NCI-H2107 treated with DMSO at 0.1 percent for 48 hours (cell line): ENCODE data around the gene OR4D2.

Experiments
- DNase-seq: peaks from one replicate; lab custom pipeline; 2025; ENCODE audit not compliant: unreplicated experiment; lab: John Stamatoyannopoulos, UW

Gene OR4D2

DNA sequence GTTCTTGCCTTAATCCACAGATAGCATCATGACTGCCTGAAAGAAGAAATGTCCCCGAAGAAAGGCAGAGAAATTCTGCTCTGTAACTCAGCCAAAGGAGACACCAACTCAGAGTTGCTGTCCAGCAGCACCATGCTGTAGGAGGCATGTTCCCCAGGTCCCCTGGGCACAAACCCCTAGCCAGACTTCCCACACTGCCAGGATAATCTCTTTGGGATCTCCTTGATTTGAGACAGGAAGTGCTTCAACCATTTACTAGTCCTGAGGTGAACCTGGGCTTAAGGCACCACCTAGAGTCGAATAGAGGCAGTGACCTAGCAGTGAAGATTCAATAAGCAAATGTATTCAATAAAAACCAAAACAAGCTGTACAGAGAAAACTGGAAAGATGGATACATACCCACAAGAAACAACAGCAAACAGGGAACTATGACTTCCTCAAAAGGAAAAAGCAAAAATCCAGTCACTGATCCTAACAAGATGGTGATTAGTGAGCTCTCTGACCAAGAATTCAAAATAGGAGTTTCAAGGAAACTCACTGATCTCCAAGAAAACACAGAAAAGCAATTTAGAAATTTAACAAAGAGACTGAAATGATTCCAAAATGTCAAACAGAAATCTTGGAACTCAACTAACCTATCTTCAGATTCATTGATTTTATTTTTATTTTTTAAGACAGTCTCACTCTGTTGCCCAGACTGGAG is 5.7 kb downstream of the OR4D2 start:
- peak; percentile 32 for DNase-seq

DNA sequence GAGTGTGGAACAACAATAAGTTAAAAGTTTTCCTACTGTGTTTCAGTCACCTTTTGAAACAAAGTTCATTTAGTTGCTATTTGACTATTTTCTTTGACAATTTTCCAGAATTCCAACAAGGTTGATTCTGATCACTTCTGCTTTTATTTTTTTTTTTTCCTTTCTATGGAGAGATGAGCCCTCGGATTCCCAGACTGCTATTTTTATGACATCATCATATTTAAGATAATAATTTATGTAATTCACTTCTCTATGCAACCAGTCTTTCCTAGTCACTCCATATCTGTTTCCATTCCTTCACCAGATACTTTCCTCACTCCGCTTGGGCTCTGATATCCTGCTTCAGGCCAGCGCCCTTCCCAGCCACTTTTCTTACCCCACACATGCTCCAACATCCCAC is 8.1 kb downstream of the OR4D2 start:
- DNase-seq: no peak

DNA sequence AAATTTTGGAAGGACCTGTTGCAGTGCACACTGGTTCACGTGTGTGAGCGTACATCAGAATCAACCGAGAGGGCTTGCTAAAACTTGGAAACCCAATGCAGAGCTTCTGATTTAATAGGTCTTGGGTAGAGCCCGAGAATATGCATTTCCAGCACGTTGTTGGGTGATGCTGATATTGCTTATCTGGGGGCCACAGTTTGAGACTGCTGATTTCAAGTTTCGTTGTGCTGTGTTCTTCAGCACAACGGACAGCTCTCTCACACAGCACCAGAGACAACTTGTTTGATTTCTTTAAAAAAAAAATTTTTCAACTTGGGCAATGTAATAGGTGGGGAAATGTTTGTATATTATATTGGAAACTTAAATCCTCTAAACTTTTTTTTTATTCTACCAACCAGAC is 9.4 kb downstream of the OR4D2 start:
- DNase-seq: no peak

GRCh38 chr17:58181796-58182195 is 15.0 kb downstream of the OR4D2 start:
- DNase-seq: no peak

DNA sequence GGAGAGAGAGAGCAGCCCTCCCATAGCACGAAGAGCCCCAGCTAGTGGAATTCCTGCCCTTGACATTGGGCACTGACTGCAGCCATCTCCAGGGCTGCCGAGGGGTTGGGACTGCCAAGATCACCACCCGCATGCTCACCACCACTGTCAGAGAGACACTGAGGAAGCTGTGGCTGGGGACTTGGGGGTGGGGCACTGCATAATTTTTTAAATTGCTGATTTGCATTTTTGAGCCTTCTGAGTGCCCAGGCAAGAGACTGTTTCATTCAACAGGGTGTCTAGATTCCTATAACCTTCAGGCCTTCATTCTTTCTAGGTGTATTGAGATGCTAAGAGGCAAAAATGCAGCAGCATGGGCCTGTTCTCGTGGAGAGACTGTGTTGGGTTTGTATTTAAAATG is 16.7 kb downstream of the OR4D2 start:
- no peak for DNase-seq

DNA sequence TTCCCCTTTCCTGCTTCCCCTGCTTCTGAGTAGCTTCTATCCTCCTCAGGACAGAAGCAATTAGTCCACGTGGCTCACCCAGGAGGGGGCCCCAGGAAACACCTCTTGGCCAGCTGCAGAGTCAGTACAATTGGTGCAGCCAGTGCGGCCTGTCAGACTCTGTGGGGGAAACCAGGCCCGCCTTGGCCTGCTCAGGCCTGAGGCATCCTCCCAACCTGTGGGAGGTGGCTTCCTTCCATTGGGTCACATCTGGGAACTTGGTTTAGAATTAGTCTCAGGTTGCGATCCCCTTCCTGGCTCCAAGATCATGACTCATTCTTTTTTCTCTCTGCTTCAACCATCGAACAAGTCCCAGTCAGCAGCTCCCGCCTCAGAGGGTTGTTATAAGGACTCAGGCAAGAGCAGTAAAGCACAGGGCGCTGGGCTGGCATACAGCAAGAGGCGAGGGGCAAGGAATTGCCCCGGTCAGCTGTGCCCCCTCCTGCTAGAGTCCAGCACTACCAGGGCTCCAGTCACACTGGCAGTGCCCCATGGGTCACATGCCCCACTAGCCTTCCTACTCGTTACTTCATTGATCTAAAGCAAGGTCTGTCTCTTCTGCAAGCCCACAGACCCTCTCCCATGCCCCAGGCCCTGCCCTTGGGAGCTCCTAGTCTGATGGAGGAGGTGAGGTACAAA is 17.7 kb downstream of the OR4D2 start:
- no peak for DNase-seq

GRCh38 chr17:58184986-58185761 is 18.4 kb downstream of the OR4D2 start:
- no peak for DNase-seq

GRCh38 chr17:58186591-58186990 is 19.8 kb downstream of the OR4D2 start:
- DNase-seq: no peak

DNA sequence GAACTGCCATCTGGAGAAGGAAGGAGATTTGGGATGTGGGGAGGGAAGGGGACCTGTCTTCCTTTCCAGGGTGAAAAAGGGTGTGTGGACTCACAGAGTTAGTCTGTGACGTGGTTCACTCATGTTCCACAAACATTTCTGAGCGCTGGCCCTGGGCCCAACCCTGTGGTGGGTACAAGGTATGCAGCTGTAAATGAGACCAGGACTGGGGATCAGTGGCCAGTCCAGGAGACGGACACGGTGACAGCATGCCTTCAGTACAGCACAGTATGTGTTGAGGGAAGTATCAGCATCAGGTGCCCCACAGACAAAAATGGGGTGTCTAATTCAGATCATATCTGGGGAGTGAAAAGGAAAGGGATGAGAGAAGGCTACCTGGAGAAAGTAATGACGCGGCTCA is 20.3 kb downstream of the OR4D2 start:
- no peak for DNase-seq

- DNase-seq: no peak
Measured at GRCh38 chr17:58187675-58188074, 20.9 kb downstream of the OR4D2 start.

GRCh38 chr17:58189436-58190146 is 22.8 kb downstream of the OR4D2 start:
- DNase-seq: peak; percentile 9

DNA sequence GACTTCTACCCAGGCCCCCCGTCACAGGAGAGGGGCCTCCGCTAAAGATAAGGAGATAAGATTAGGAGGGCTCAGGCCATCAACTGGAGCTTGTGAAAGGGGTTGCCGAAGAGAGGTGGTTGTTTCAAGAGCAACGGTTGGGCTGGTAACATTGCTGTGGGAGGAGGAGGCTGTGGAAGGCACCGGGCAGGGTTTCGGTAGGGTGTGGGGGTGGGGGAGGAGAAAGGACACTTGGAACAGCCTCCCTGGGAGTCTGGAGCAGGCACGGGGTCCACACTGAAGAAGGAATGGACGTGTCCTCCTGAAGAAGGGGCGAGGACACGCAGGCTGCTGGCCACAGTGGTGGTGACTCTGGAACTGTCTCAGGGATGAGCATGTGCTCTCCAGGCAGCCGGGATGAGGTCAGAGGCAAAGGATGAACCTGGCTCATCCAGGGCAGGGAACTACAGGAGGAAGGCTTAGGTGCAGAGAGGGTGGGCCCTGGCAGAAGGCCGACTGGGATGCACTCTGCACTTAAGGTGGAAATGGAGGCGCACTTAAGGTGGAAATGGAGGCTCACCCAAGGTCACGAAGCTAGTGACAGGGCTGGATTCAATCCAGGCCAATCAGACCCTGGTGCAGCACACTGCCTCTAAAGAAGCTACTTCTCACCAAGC is 24.6 kb downstream of the OR4D2 start:
- no peak for DNase-seq

- no peak for DNase-seq
Measured at GRCh38 chr17:58192612-58193011, 25.8 kb downstream of the OR4D2 start, which contains the start of gene EPX. EPX (plus strand) TSS chr17:58192726; CDS start chr17:58192847, 121 bp downstream.

DNA sequence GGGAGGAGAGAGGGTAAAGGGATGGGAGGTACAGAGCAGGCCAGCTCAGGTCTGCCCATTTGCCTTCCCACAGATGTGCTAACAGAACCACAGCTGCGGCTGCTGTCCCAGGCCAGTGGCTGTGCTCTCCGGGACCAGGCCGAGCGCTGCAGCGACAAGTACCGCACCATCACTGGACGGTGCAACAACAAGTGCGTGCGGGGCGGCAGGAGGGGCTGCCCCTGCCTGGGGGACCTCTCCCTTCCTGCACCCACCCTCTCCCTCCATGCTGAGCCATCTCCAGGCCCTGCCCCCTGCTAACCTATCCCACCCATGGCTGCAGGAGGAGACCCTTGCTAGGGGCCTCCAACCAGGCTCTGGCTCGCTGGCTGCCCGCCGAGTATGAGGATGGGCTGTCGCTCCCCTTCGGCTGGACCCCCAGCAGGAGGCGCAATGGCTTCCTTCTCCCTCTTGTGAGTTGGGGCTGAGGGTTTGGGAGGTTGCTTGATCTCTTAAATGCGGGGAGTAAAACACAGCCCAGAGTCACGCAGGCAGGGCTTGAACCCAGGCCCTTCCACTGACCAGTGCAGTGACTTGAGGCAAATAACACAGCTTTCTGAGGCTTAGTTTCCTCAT is 27.0 kb downstream of the OR4D2 start:
- DNase-seq: no peak

DNA sequence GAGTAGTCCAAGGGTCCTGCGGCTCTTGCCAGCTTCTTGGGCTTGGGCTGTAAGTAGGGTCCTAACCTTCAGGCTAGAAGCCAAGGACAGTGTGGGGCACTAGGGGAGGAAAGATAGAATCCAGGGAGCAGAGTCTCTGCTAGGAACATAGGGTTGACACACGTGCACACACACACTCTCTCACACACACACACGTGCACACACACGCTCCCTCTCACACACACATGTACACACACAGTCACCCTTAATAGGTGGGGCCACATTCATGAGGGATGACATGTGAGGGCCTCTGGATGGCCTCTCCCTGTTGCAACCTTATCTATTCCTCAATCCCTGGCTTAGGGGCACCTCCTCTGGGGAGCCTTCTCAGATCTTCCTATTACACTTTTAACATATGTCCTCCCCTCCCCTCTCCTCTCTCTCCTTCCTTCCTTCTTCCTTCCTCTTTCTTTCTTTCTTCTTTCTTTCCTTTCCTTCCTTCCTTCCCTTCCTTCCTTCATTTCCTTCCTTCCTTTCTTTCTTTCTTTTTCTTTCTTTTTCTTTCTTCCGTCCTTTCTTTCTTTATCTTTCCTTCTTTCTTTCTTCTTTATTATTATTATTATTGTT is 28.8 kb downstream of the OR4D2 start:
- DNase-seq: no peak

DNA sequence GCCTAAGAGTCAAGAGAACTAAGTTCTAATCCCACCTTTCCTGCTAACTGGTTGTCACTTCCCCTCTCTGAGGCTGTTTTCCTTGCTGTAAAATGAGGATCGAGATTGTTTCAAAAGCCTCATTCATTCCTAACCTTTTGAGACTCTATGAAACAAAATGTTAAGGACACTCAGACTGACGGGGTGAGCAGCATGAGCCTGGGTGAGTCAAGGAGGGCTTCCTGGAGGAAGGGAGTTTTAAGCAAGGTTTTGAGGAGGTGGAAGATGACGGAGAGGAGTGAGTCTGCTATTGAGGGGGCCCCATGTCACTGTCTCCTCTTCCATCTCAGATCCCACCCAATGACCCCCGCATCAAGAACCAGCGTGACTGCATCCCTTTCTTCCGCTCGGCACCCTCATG is 29.8 kb downstream of the OR4D2 start:
- no peak for DNase-seq

DNA sequence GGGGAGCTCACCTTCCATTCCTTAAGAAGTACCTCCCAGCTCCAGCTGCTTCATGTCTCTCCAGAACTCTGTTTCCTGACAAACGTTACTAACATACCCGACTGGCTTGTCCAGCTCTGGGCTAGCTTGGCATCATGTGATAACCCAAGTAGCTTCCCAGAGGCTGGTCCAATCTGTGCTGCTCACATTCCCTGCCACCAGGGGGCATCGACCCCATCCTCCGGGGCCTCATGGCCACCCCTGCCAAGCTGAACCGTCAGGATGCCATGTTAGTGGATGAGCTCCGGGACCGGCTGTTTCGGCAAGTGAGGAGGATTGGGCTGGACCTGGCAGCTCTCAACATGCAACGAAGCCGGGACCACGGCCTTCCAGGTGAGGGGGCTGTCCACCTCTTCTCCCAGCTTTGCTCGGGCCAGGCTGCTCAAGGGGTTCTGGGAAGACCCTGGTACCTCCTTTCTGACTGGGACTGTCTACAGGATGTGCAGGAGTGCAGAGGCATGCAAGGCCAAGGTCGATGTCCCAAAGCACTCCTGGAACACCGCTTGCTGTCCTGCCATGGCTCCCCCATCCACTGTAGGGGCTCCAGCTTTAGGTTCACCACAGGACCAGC is 33.3 kb downstream of the OR4D2 start:
- DNase-seq: peak; percentile 8

DNA sequence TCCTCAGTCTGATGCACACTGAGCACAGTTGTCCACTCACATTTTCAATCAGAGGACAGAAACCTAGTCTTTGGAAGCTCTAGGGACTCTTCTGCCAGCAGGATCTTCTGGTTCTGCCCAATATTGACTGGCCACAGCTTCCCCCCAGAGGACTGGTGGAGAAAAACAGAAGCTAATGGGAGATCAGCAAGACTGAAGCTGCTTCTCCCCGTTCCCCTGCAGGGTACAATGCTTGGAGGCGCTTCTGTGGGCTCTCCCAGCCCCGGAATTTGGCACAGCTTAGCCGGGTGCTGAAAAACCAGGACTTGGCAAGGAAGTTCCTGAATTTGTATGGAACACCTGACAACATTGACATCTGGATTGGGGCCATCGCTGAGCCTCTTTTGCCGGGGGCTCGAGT is 36.1 kb downstream of the OR4D2 start:
- DNase-seq: no peak

DNA sequence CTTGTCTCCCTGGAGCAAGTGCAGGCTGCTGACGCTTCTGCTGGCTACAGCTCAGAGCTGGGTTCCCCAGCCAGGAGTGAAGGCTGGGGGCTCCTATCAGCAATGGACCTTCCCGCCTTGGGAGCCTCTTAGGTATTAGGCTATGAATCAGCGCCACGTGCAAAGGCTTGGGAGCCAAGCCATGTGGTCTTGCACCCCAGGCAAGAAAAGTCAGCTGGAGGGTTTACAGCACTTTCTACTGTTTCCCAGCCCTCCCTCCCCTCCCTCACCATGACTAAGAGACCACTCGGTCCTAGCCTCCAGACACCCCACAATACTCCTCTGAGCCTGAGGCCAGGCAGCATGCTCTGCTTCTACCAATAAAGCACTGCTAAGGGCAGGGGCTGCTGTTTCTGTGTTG is 38.0 kb downstream of the OR4D2 start:
- DNase-seq: no peak

- DNase-seq: no peak
Measured at GRCh38 chr17:58205936-58206335, 39.2 kb downstream of the OR4D2 start.
